Upper lobe of left lung (tissue), 4 donors: ENCODE measurements around the gene GRIK3.

ENCODE experiments used
- CTCF ChIP-seq, 6 experiments: fragments of 450-650 bp in 4 of 6; fragments of 200-600 bp in 2 of 6; sonication (generic) in 2 of 6; IDR thresholded peaks; one replicate each; pipeline ENCODE4 v1.5.1; 2016 to 2019; ENCODE audit warnings: antibody characterized with exemption in 6 of 6
- POLR2A ChIP-seq, 4 donors: fragments of 450-650 bp; IDR thresholded peaks; one replicate each; pipeline ENCODE4 v1.5.1; 2016 to 2017; ENCODE audit warnings: antibody characterized with exemption in 4 of 4, mild to moderate bottlenecking in 2 of 4

GRCh38 chr1:36883315-36883949 is 150.9 kb downstream of the GRIK3 start:
- TF ChIP-seq CTCF (IDR thresholded peaks at IDR 0.05): no peak
- TF ChIP-seq POLR2A (IDR thresholded peaks at IDR 0.05): no peak
